Esophagus squamous epithelium (tissue), 5 donors: ENCODE results near the gene KIAA2012. TPM values are rescaled to one million over a fixed set of nuclear protein-coding genes. Genes with fewer than 3 reads are reported as not detected.

ENCODE experiments used
- DNase-seq: peaks from one replicate; lab custom pipeline; 2025; lab: John Stamatoyannopoulos, UW
- H3K27ac ChIP-seq, 4 donors: fragments of 200-600 bp; sonication (generic); one replicate each; pipeline ENCODE4 v1.5.1; 2016 to 2019; ENCODE audit warnings: mild to moderate bottlenecking in 1 of 4
- H3K27me3 ChIP-seq, 4 donors: fragments of 200-600 bp; sonication (generic); 1 replicate in 3 of 4; 2 replicates in 1 of 4; pipeline versions ENCODE4 v1.5.1 to v1.6.0; 2017 to 2021; ENCODE audit warnings: antibody characterized with exemption in 1 of 4
- H3K36me3 ChIP-seq, 3 donors: fragments of 200-600 bp; sonication (generic); one replicate each; pipeline ENCODE4 v1.5.1; 2016 to 2019
- H3K4me1 ChIP-seq, 3 donors: fragments of 200-600 bp; sonication (generic); one replicate each; pipeline ENCODE4 v1.5.1; 2017 to 2019
- H3K4me3 ChIP-seq, 4 donors: fragments of 200-600 bp; sonication (generic); 1 replicate in 3 of 4; 2 replicates in 1 of 4; pipeline ENCODE4 v1.5.1; 2016 to 2019; ENCODE audit warnings: mild to moderate bottlenecking in 2 of 4, moderate library complexity in 1 of 4
- H3K9me3 ChIP-seq, 3 donors: fragments of 200-600 bp; sonication (generic); one replicate each; pipeline ENCODE4 v1.5.1; 2016 to 2019
- POLR2A ChIP-seq, 4 donors: fragments of 450-650 bp; IDR thresholded peaks; one replicate each; pipeline ENCODE4 v1.6.1; 2017; ENCODE audit warnings: antibody characterized with exemption in 4 of 4, mild to moderate bottlenecking in 4 of 4, moderate library complexity in 3 of 4
- WGBS, 2 donors: methylation state at CpG; one replicate each; pipeline ENCODE4 v1.1.5; 2018; 5-methylcytosine and 5-hydroxymethylcytosine counted together
- intact Hi-C: fragments of 100-400 bp; cut with DNase I; formaldehyde crosslinking; loops from one replicate; pipeline ENCODE4 v1.15.0; 2022
- total RNA-seq, 4 donors: library from RNA; depleted of rRNA; stranded (reverse); fragments of >200 nt; gene quantifications; one replicate each; pipeline ENCODE4 v1.1.0, GENCODE V29; 2016
- TF ChIP-seq, protein P1 (sequence below), 6 experiments: fragments of 450-650 bp in 4 of 6; fragments of 200-600 bp in 2 of 6; sonication (generic) in 2 of 6; IDR thresholded peaks; one replicate each; pipeline ENCODE4 v1.5.1; 2016 to 2019; ENCODE audit warnings: antibody characterized with exemption in 6 of 6, mild to moderate bottlenecking in 4 of 6, moderate library complexity in 4 of 6
- donor health status: DM: yes; HTN: yes; CAD: no.

Gene KIAA2012
- total RNA-seq, 4 donors from 2014 or later, result not detected

DNA sequence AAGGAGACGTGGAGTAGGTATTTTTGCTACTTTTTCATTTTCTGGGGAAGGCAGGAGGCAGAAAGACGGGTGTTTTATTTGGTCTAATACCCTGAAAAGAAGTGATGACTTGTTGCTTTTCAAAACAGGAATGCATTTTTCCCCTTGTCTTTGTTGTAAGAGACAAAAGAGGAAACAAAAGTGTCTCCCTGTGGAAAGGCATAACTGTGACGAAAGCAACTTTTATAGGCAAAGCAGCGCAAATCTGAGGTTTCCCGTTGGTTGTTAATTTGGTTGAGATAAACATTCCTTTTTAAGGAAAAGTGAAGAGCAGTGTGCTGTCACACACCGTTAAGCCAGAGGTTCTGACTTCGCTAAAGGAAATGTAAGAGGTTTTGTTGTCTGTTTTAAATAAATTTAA is 36.0 kb upstream of the KIAA2012 start:
- no peak for DNase-seq
- Histone ChIP-seq H3K27ac (peak overlapping the region; percentile 89 to 94 (median 92)), H3K4me3 (peak overlapping the region in 3 of 4 donors; percentile 60 to 81 (median 80)), H3K36me3 (peaks cover 0 to 7% (median 0%) of the 10 kb centered on the region in 3 donors), H3K4me1 (peaks cover 18 to 62% (median 23%) of the 10 kb centered on the region in 3 donors), H3K27me3 (peaks cover 0 to 44% (median 0%) of the 10 kb centered on the region in 4 donors), H3K9me3 (no peaks in the 10 kb centered on the region)
- TF ChIP-seq, protein P1, sequence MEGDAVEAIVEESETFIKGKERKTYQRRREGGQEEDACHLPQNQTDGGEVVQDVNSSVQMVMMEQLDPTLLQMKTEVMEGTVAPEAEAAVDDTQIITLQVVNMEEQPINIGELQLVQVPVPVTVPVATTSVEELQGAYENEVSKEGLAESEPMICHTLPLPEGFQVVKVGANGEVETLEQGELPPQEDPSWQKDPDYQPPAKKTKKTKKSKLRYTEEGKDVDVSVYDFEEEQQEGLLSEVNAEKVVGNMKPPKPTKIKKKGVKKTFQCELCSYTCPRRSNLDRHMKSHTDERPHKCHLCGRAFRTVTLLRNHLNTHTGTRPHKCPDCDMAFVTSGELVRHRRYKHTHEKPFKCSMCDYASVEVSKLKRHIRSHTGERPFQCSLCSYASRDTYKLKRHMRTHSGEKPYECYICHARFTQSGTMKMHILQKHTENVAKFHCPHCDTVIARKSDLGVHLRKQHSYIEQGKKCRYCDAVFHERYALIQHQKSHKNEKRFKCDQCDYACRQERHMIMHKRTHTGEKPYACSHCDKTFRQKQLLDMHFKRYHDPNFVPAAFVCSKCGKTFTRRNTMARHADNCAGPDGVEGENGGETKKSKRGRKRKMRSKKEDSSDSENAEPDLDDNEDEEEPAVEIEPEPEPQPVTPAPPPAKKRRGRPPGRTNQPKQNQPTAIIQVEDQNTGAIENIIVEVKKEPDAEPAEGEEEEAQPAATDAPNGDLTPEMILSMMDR (IDR thresholded peaks at IDR 0.05), result no peak
- peak in 2 of 4 donors; percentile 17 to 33 for TF ChIP-seq POLR2A (IDR thresholded peaks at IDR 0.05)
- intact Hi-C loops, result no loop called here
- 52 to 58% methylated on average over 7 of the region's 7 CpGs for WGBS, 2 donors

DNA sequence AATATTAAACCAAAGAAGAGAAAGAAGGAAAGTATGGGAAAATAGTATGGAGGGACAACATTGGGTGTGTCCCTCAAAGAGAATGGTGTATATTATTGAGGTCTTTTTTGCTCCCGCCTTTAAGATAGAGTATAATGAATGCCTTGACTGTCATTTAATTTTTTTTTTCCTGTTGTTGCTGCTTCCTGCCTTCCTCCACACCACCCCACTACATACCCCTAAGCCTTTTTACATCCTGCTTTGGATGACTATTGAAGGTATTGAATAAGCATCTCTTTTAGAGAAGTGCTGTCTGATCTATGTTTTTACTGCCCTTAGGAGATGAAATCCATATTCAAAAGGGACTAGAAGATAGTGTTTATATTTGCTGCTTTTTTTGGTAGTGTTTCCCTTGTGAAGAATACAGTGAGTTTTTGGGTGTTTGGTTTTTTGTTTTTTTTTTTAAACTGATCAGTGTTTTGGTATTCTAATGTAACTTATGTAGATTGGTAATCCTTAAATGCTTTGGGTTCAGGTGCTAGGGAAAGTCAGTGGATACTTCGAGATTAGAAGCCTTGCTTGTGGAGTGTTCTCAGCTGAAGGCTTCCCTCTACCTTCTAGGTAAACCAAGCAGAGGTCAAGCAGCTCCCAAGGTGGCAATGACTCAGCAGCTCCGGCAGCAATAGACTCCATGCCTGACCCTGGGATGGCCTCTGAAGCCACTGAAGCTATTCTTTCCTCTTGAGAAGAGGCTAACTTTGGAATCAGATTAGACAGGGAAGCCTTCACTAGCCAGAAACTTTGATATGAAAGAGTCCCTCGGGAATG is 34.4 kb upstream of the KIAA2012 start:
- peak overlapping the region in 3 of 4 donors; percentile 6 to 29 (median 15) for H3K4me3 ChIP-seq
- intact Hi-C loops, result no loop called here
- H3K27ac ChIP-seq, result peak overlapping the region in 3 of 4 donors; percentile 57 to 91 (median 63)
- TF ChIP-seq POLR2A (IDR thresholded peaks at IDR 0.05), result no peak
- TF ChIP-seq, protein P1 (IDR thresholded peaks at IDR 0.05), result no peak
- H3K9me3 ChIP-seq, result no peaks in the 10 kb centered on the region
- peaks cover 14 to 61% (median 15%) of the 10 kb centered on the region in 3 donors for H3K4me1 ChIP-seq
- DNase-seq, result no peak
- peaks cover 0 to 33% (median 0%) of the 10 kb centered on the region in 4 donors for H3K27me3 ChIP-seq
- 47 to 53% methylated on average over 4 of the region's 4 CpGs for WGBS, 2 donors
- peaks cover 0 to 7% (median 0%) of the 10 kb centered on the region in 3 donors for H3K36me3 ChIP-seq

DNA sequence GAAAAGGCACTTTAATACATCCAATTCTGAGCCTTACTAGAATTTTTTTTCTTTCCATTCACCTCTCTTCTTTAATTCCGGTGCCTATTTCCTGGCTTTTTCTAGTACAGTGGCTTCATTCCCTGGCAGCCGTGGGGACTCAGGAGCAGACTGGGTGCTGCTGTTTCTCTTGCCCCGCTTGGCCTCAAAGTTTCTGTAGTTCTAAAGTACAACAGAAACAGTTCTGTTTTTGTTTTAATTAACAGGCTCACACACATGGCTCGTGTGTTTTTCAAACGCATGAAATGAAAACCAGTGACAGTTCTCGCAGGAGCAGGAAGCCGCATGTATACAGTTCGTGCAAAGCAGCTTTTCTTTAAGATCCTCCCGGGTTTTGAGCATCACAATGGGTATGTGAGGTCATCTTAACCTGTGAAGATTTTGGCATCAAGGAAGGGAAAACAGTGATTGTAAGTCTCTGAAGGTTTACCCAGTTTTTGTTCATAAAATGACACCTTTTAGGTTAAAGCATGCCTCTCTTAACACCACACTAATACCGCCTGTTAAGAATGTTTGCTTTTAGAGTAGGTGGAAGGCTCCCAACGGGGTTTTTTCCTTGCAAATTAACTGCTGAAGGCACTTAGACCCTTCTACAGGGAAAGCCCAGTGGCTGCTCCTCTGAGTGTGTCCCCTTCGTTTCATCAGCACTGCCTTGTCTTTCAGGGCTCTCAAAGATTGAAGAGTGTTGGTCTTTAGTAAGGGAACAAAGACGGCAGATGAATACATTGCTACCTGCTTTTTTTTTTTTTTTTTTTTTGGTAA is 33.6 kb upstream of the KIAA2012 start:
- WGBS, 2 donors, result 56 to 58% methylated on average over 13 of the region's 13 CpGs
- no peak for TF ChIP-seq POLR2A (IDR thresholded peaks at IDR 0.05)
- TF ChIP-seq, protein P1 (IDR thresholded peaks at IDR 0.05), result no peak
- peaks cover 12 to 59% (median 15%) of the 10 kb centered on the region in 3 donors for H3K4me1 ChIP-seq
- peak overlapping the region in 3 of 4 donors; percentile 6 to 29 (median 15) for H3K4me3 ChIP-seq
- intact Hi-C loops, result no loop called here
- H3K27ac ChIP-seq, result peak overlapping the region in 3 of 4 donors; percentile 57 to 91 (median 63)
- H3K36me3 ChIP-seq, result peaks cover 0 to 7% (median 0%) of the 10 kb centered on the region in 3 donors
- DNase-seq, result no peak
- H3K9me3 ChIP-seq, result no peaks in the 10 kb centered on the region
- H3K27me3 ChIP-seq, result peaks cover 0 to 31% (median 0%) of the 10 kb centered on the region in 4 donors

DNA sequence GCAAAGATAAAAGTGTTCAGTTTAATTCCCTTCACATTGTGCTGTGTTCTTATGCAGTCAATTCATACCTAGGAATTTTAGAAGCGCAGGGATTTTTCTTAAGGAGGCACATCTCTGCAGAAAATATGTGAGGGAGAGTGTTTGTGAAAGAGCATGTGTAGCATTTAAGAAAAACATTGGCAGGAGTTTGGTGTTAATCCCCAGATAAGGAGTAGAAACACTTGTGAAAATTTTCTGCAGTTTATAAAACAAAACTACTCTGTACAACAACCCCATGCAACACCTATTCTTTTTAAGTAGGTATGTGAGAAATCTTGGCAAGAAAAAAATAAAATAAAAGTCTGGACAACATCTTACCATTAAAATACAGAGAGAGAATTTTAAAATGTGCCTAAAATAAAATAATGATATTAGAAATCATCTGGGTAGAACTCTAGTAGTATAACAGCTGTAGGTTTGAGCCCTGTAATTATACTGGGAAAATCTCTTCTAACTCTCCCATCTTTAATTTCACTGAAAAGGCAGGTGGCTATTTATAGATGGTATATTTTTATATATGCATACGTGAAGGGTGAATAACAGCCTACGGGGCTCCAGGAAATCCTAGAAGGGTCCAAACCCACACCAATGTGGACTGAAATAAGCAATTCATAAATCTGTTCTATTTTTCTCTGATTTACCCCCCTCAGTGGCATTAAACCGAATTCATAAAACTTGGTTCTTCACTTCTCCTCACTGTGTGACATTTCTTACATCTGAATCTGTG is 32.8 kb upstream of the KIAA2012 start:
- intact Hi-C loops, result no loop called here
- Histone ChIP-seq H3K9me3 (no peaks in the 10 kb centered on the region), H3K4me1 (peaks cover 4 to 51% (median 10%) of the 10 kb centered on the region in 3 donors), H3K27ac (no peak overlapping the region), H3K36me3 (peaks cover 0 to 7% (median 0%) of the 10 kb centered on the region in 3 donors), H3K4me3 (no peak overlapping the region), H3K27me3 (peaks cover 0 to 23% (median 0%) of the 10 kb centered on the region in 4 donors)
- 64 to 71% methylated on average over 4 of the region's 4 CpGs for WGBS, 2 donors
- TF ChIP-seq, protein P1 (IDR thresholded peaks at IDR 0.05), result no peak
- no peak for TF ChIP-seq POLR2A (IDR thresholded peaks at IDR 0.05)
- no peak for DNase-seq
